PC-3 (cell line): ENCODE results near the gene UQCC5.

Experiments used
- EZH2 ChIP-seq: fragments of 300-600 bp; sonication (generic); IDR thresholded peaks from one replicate; pipeline ENCODE4 v1.6.1; 2017; ENCODE audit warnings: antibody characterized with exemption, mild to moderate bottlenecking, low read length; ENCODE audit not compliant: unreplicated experiment
- TF ChIP-seq, protein P1 (sequence below): fragments of 300-600 bp; sonication (generic); conservative IDR thresholded peaks from 2 replicates; pipeline ENCODE4 v1.5.1; 2017; ENCODE audit warnings: antibody characterized with exemption, low read depth, mild to moderate bottlenecking, low read length

DNA sequence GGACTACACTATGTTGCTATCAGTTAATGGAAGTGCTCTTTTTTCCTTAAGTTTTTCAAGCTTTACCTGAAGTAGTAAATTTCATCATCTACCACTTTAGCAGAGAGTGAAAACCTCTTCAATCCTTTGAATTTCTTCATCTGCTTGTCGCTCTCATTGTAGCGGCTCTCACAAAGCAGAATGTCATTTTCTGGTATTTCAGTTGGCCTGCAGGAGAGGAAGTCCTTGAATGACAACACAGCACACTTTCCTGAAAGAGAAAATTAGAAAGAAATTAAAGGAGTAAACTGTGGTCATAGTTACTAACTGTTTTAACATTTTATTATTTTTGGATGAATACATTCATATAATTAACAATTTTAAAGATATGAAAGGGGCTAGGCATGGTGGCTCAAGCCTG, 27.6 kb downstream of the UQCC5 start:
- TF ChIP-seq, protein P1, sequence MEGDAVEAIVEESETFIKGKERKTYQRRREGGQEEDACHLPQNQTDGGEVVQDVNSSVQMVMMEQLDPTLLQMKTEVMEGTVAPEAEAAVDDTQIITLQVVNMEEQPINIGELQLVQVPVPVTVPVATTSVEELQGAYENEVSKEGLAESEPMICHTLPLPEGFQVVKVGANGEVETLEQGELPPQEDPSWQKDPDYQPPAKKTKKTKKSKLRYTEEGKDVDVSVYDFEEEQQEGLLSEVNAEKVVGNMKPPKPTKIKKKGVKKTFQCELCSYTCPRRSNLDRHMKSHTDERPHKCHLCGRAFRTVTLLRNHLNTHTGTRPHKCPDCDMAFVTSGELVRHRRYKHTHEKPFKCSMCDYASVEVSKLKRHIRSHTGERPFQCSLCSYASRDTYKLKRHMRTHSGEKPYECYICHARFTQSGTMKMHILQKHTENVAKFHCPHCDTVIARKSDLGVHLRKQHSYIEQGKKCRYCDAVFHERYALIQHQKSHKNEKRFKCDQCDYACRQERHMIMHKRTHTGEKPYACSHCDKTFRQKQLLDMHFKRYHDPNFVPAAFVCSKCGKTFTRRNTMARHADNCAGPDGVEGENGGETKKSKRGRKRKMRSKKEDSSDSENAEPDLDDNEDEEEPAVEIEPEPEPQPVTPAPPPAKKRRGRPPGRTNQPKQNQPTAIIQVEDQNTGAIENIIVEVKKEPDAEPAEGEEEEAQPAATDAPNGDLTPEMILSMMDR = no peak
- no peak for TF ChIP-seq EZH2
